ENCODE measurements around the gene GNAT1. TPM values are rescaled to one million over a fixed set of nuclear protein-coding genes. Genes with fewer than 3 reads are reported as not detected.

GNAT1 gene
- total RNA-seq, 1 experiment from 2014 or later = not detected

GRCh38 chr3:50229490-50229889, 38.1 kb downstream of the GNAT1 start:
- H4K5ac ChIP-seq (ENCODE audit: insufficient read length, low read depth, low read length) = no peak overlapping the region
- Mint-ChIP-seq H3K4me1 (peaks cover 36 to 53% of the 10 kb centered on the region in 2 experiments), H3K27me3 (ENCODE audit: low read depth) (peaks cover 28% of the 10 kb centered on the region), H3K9me3 (peaks cover 2 to 4% of the 10 kb centered on the region in 2 experiments; a peak in 3 of 5 replicates), H3K27ac (peak overlapping the region in 1 of 3 experiments; percentile 54; a peak in 2 of 7 replicates), H3K36me3 (ENCODE audit: insufficient read depth in 1 of 3, low read depth in 3 of 3) (no peaks in the 10 kb centered on the region; a peak in 1 of 7 replicates), H3K4me3 (no peak overlapping the region; a peak in 1 of 5 replicates)
- H2BK20ac ChIP-seq (ENCODE audit: low read depth, low read length, poor library complexity, severe bottlenecking) = no peak overlapping the region
- no peak overlapping the region for H2BK5ac ChIP-seq (ENCODE audit: insufficient read length, low read length)
- no peaks in the 10 kb centered on the region for H3K27me3 ChIP-seq (ENCODE audit: insufficient read depth, low read length)
- no peaks in the 10 kb centered on the region for H4K20me1 ChIP-seq (ENCODE audit: control insufficient read depth, insufficient read depth, insufficient read length)
- no peak overlapping the region for H3K23ac ChIP-seq (ENCODE audit: insufficient read length, low read depth, low read length)
- H3K56ac ChIP-seq (ENCODE audit: insufficient read length, low read depth, low read length) = no peak overlapping the region
- no peak overlapping the region for H3K4ac ChIP-seq (ENCODE audit: low read depth, low read length)
- H3K4me1 ChIP-seq (ENCODE audit: insufficient read depth, low read length) = no peaks in the 10 kb centered on the region
- H3K23me2 ChIP-seq (ENCODE audit: insufficient read length, low read depth, low read length, poor library complexity, severe bottlenecking) = peaks cover 12% of the 10 kb centered on the region
- no peak overlapping the region for H2BK120ac ChIP-seq (ENCODE audit: low read depth, low read length, poor library complexity, severe bottlenecking)
- no peaks in the 10 kb centered on the region for H3K79me2 ChIP-seq (ENCODE audit: insufficient read depth, low read length)
- DNase-seq = no peak
- no peak overlapping the region for H3K4me2 ChIP-seq (ENCODE audit: insufficient read depth, insufficient read length, low read length)
- H2AK5ac ChIP-seq (ENCODE audit: insufficient read length, low read length) = no peak overlapping the region
- H3K9ac ChIP-seq (ENCODE audit: extremely low read depth, insufficient read length, low read length) = no peak overlapping the region
- H3K27ac ChIP-seq (ENCODE audit: insufficient read length, low read depth, low read length) = no peak overlapping the region
- H4K91ac ChIP-seq (ENCODE audit: insufficient read length, low read depth, low read length) = no peak overlapping the region
- no peak for TF ChIP-seq CTCF (conservative IDR thresholded peaks at IDR 0.05)
- no peak overlapping the region for H3K18ac ChIP-seq (ENCODE audit: insufficient read length, low read depth, low read length)
- no peak overlapping the region for H2BK12ac ChIP-seq (ENCODE audit: insufficient read length, low read depth, low read length)
- WGBS (ENCODE audit: extremely low coverage, insufficient read length, low lambda C conversion rate) = no CpG with 5 or more reads among the region's 3 CpGs
- H3K14ac ChIP-seq (ENCODE audit: insufficient read depth, low read length) = no peak overlapping the region
- H3K9me3 ChIP-seq (ENCODE audit: control insufficient read depth, low read depth, low read length) = no peaks in the 10 kb centered on the region
- H3K79me1 ChIP-seq (ENCODE audit: insufficient read depth, low read depth, low read length, poor library complexity, severe bottlenecking) = no peaks in the 10 kb centered on the region
- no peak overlapping the region for H3T11ph ChIP-seq (ENCODE audit: low read length)
- 0 out of 2 replicates have a peak overlapping the region, but pooled peaks have one; percentile 17 for H2BK15ac ChIP-seq (ENCODE audit: low read depth, low read length)
- H2AFZ ChIP-seq (ENCODE audit: low read length) = no peak overlapping the region
- no peak overlapping the region for H4K8ac ChIP-seq (replicated peaks; ENCODE audit: insufficient read length, low read depth, low read length)
